Natural killer cell (primary cell): ENCODE measurements around the gene MAEA. TPM values are rescaled to one million over a fixed set of nuclear protein-coding genes. Genes with fewer than 3 reads are reported as not detected.

ENCODE experiments used
- ATAC-seq, 3 donors: fragments of 150-1000 bp in 2 of 3; fragments of 200-7000 bp in 1 of 3; cut with Tn5 transposase; 1 replicate in 1 of 3; 2 replicates in 2 of 3; pipeline ENCODE4 v1.10.0; 2021; ENCODE audit warnings: mild to moderate bottlenecking in 2 of 3, moderate library complexity in 2 of 3
- DNase-seq, 2 donors: peaks; one replicate each; pipeline versions ENCODE4 v3.0.0 to v3.0.0-alpha.2; 2013 to 2021; ENCODE audit warnings: mixed read lengths in 1 of 2
- H3K27ac ChIP-seq: one replicate; pipeline ENCODE4 v1.5.1; 2013; ENCODE audit warnings: mild to moderate bottlenecking, low read length
- H3K27me3 ChIP-seq: one replicate; pipeline ENCODE4 v1.6.1; 2013; ENCODE audit warnings: low read length; ENCODE audit not compliant: control insufficient read depth, insufficient read depth
- H3K36me3 ChIP-seq: one replicate; pipeline ENCODE4 v1.6.1; 2013; ENCODE audit warnings: low read length; ENCODE audit not compliant: control insufficient read depth, insufficient read depth
- H3K4me1 ChIP-seq: one replicate; pipeline ENCODE4 v1.6.1; 2013; ENCODE audit warnings: low read length; ENCODE audit not compliant: control insufficient read depth, insufficient read depth
- H3K4me3 ChIP-seq: one replicate; pipeline ENCODE4 v1.5.1; 2013; ENCODE audit warnings: low read length
- H3K9me3 ChIP-seq: one replicate; pipeline ENCODE4 v1.6.1; 2013; ENCODE audit warnings: low read length; ENCODE audit not compliant: control insufficient read depth, insufficient read depth
- H3K27ac Mint-ChIP-seq, 2 donors: one replicate each; pipeline ENCODE4 v1.8.0; 2022; ENCODE audit warnings: mild to moderate bottlenecking in 2 of 2, mixed read lengths in 2 of 2, moderate library complexity in 1 of 2
- H3K27me3 Mint-ChIP-seq, 2 donors: one replicate each; pipeline ENCODE4 v1.8.0; 2022; ENCODE audit warnings: low read depth in 2 of 2, mixed read lengths in 2 of 2
- H3K36me3 Mint-ChIP-seq: one replicate; pipeline ENCODE4 v1.8.0; 2022; ENCODE audit warnings: mixed read lengths
- H3K4me1 Mint-ChIP-seq, 2 donors: one replicate each; pipeline ENCODE4 v1.8.0; 2022; ENCODE audit warnings: mixed read lengths in 2 of 2
- H3K4me3 Mint-ChIP-seq: one replicate; pipeline ENCODE4 v1.8.0; 2022; ENCODE audit warnings: mild to moderate bottlenecking, moderate library complexity, mixed read lengths
- H3K9me3 Mint-ChIP-seq, 2 donors: one replicate each; pipeline ENCODE4 v1.8.0; 2022; ENCODE audit warnings: mixed read lengths in 2 of 2
- WGBS: methylation state at CpG from one replicate; pipeline ENCODE4 v1.1.7; 2013; ENCODE audit warnings: missing lambda C conversion rate; ENCODE audit not compliant: insufficient coverage; 5-methylcytosine and 5-hydroxymethylcytosine counted together
- intact Hi-C: fragments of 100-400 bp; cut with micrococcal nuclease; formaldehyde crosslinking; loops from one replicate; pipeline ENCODE4 v1.14.2; 2022
- total RNA-seq, 4 donors: library from RNA; stranded (reverse); fragments of 120-200 nt in 1 of 4; gene quantifications; one replicate each; pipeline versions ENCODE4 v1.2.3 to v1.2.4, GENCODE V29; 2013 to 2022
- TF ChIP-seq, protein P1 (sequence below): fragments of 200-600 bp; IDR thresholded peaks from one replicate; pipeline ENCODE4 v1.8.0; 2022; ENCODE audit warnings: antibody characterized with exemption

The MAEA gene
- total RNA-seq, 3 donors from 2014 or later (not counting 1 experiment from before 2014, with no cell fraction given), result 63.5 to 89.2 (median 64.0) TPM

DNA sequence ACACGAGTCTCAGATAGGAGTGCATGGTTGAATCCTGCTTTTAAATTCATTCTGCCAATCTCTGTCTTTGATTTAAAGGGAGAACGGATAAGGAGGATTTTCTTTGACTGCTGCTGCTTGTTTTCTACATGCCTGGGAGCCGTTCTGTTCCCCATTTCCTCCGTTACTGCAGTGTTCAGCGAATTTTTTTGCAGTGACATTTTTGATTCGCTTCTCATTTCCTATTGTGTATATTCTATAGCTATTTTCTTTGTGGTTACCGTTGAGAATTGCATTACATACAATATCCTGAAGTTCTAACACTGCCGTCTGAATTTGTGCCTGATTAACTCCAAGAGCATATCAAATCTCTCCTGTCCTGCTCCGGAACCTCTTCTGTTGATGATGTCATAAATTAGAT is 14.8 kb upstream of the MAEA start:
- Histone ChIP-seq H3K4me3 (no peak overlapping the region), H3K27ac (no peak overlapping the region), H3K9me3 (no peaks in the 10 kb centered on the region), H3K4me1 (no peaks in the 10 kb centered on the region), H3K36me3 (no peaks in the 10 kb centered on the region), H3K27me3 (no peaks in the 10 kb centered on the region)
- peaks cover 2% of the 10 kb centered on the region in 2 donors for H3K9me3 Mint-ChIP-seq
- intact Hi-C loops, result no loop called here
- H3K27ac Mint-ChIP-seq, result no peak overlapping the region
- peaks cover 0 to 5% of the 10 kb centered on the region in 2 donors for H3K27me3 Mint-ChIP-seq
- no peaks in the 10 kb centered on the region for H3K4me1 Mint-ChIP-seq
- 87% methylated on average over 4 of the region's 9 CpGs for WGBS
- no peak overlapping the region for H3K4me3 Mint-ChIP-seq
- no peak for DNase-seq
- TF ChIP-seq, protein P1, sequence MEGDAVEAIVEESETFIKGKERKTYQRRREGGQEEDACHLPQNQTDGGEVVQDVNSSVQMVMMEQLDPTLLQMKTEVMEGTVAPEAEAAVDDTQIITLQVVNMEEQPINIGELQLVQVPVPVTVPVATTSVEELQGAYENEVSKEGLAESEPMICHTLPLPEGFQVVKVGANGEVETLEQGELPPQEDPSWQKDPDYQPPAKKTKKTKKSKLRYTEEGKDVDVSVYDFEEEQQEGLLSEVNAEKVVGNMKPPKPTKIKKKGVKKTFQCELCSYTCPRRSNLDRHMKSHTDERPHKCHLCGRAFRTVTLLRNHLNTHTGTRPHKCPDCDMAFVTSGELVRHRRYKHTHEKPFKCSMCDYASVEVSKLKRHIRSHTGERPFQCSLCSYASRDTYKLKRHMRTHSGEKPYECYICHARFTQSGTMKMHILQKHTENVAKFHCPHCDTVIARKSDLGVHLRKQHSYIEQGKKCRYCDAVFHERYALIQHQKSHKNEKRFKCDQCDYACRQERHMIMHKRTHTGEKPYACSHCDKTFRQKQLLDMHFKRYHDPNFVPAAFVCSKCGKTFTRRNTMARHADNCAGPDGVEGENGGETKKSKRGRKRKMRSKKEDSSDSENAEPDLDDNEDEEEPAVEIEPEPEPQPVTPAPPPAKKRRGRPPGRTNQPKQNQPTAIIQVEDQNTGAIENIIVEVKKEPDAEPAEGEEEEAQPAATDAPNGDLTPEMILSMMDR, result no peak
- H3K36me3 Mint-ChIP-seq, result no peaks in the 10 kb centered on the region
- no peak for ATAC-seq

DNA sequence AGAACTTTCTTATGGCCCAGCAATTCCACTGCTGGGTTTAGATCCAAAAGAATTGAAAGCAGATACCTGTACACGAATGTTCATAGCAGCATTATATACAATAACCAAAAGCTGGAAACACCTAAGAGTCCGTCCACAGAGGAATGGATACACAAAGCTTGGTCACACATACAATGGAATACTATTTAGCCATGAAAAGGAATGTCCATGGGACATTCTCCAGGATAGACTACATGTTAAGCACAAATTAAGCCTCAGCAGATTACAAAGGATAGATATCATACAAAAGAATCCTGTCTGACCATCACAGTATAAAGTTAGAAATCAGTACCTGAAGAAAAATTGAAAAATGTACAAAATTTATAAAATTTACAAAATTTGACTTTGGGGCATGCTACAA is 12.7 kb upstream of the MAEA start:
- Mint-ChIP-seq H3K36me3 (no peaks in the 10 kb centered on the region), H3K27me3 (peaks cover 0 to 5% of the 10 kb centered on the region in 2 donors), H3K4me3 (no peak overlapping the region), H3K27ac (no peak overlapping the region), H3K9me3 (no peaks in the 10 kb centered on the region), H3K4me1 (no peaks in the 10 kb centered on the region)
- no peak overlapping the region for H3K27ac ChIP-seq
- no peak for DNase-seq
- TF ChIP-seq, protein P1, result no peak
- no peaks in the 10 kb centered on the region for H3K4me1 ChIP-seq
- ATAC-seq, result no peak
- H3K9me3 ChIP-seq, result no peaks in the 10 kb centered on the region
- H3K36me3 ChIP-seq, result no peaks in the 10 kb centered on the region
- WGBS, result 97% methylated on average over 2 of the region's 2 CpGs
- H3K4me3 ChIP-seq, result no peak overlapping the region
- intact Hi-C loops, result no loop called here
- no peaks in the 10 kb centered on the region for H3K27me3 ChIP-seq

DNA sequence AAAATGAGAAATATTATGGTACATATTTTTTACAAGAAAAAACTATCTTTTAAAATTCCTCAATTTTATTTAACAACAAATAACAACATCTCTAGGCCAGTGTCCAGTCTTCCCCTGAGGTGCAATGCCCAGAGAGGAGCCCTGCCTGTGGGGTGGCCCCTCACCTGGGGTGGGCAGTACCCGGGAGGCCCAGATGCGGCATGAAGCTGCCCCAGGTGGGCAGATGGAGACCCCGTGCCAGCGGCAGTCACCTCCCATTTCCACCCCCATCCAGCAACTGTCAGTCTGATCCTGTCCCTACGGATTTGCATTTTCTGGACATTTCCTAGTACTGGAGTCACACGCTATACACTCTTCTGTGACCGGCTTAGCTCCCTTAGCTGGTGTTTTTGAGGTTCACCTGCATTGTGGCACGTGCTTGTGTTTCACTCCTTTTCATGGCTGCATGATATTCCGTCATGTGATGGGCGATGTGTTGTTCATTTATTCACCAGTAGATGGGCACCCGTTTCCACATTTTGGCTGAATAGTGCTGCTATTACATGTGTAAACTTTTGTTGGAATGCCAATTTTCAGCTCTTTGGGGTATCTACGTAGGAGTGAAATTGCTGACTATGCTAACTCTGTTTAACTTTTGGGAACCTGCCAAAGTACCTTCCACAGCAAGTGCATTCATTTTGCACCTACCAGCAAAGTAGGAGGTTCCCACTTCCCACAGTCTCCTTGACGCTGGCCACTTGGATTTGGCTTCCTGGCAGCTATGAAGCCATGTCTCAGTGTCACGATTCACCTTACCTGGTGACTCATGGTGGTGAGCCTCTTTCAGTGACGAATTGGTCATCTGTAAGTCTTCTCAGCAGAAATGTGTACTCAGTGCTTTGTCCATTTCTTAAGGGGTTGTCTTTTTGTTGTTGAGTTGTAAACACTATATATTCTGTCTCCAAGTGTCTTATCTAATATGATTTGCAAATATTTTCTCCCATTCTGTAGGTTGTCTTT is 11.7 kb upstream of the MAEA start:
- Histone ChIP-seq H3K27me3 (no peaks in the 10 kb centered on the region), H3K4me3 (no peak overlapping the region), H3K4me1 (no peaks in the 10 kb centered on the region), H3K9me3 (no peaks in the 10 kb centered on the region), H3K27ac (no peak overlapping the region), H3K36me3 (no peaks in the 10 kb centered on the region)
- no peak overlapping the region for H3K27ac Mint-ChIP-seq
- TF ChIP-seq, protein P1, result no peak
- ATAC-seq, result no peak
- no peaks in the 10 kb centered on the region for H3K4me1 Mint-ChIP-seq
- H3K27me3 Mint-ChIP-seq, result peaks cover 0 to 5% of the 10 kb centered on the region in 2 donors
- no peaks in the 10 kb centered on the region for H3K9me3 Mint-ChIP-seq
- H3K36me3 Mint-ChIP-seq, result no peaks in the 10 kb centered on the region
- H3K4me3 Mint-ChIP-seq, result no peak overlapping the region
- peak in 1 of 2 donors; percentile 42 for DNase-seq
- intact Hi-C loops, result no loop called here
- 91% methylated on average over 15 of the region's 15 CpGs for WGBS
